NT2/D1 (cell line): ENCODE measurements around the gene KCNG2.

Experiments used
- DNase-seq: peaks from one replicate; pipeline ENCODE4 v3.0.0-alpha.2; 2011; ENCODE audit warnings: low read depth, low spot score
- H3K27me3 ChIP-seq: 2 replicates; pipeline ENCODE4 v1.6.0; 2011; ENCODE audit warnings: mild to moderate bottlenecking; ENCODE audit not compliant: insufficient read length, insufficient read depth
- H3K36me3 ChIP-seq: 2 replicates; pipeline ENCODE4 v1.6.1; 2011; ENCODE audit warnings: mild to moderate bottlenecking, low read length, mixed read lengths; ENCODE audit not compliant: insufficient read depth, insufficient read length
- H3K4me1 ChIP-seq: 2 replicates; pipeline ENCODE4 v1.5.1; 2011; ENCODE audit not compliant: insufficient read depth, insufficient read length
- H3K4me3 ChIP-seq: 2 replicates; pipeline ENCODE4 v1.5.1; 2011; ENCODE audit warnings: low read depth; ENCODE audit not compliant: insufficient read length
- H3K9ac ChIP-seq: 2 replicates; pipeline ENCODE4 v1.6.0; 2011; ENCODE audit warnings: low read depth; ENCODE audit not compliant: insufficient read length
- H3K9me3 ChIP-seq: 2 replicates; pipeline ENCODE4 v1.5.1; 2011; ENCODE audit warnings: mild to moderate bottlenecking, low read length; ENCODE audit not compliant: insufficient read depth
- SUZ12 ChIP-seq: IDR thresholded peaks from 2 replicates; pipeline ENCODE4 v1.6.1; 2011; ENCODE audit not compliant: insufficient read length, insufficient read depth; ENCODE audit errors: extremely low read depth
- YY1 ChIP-seq: IDR thresholded peaks from 2 replicates; pipeline ENCODE4 v1.6.1; 2011; ENCODE audit not compliant: insufficient read length, insufficient read depth
- ZNF274 ChIP-seq: IDR thresholded peaks from 2 replicates; pipeline ENCODE4 v1.6.1; 2011; ENCODE audit warnings: mild to moderate bottlenecking, low read depth, low read length

The KCNG2 gene

GRCh38 chr18:79867666-79868065 lies 69.9 kb downstream of the KCNG2 start:
- H3K27me3 ChIP-seq, result no peaks in the 10 kb centered on the region
- H3K36me3 ChIP-seq, result no peaks in the 10 kb centered on the region
- no peak overlapping the region for H3K9ac ChIP-seq
- DNase-seq, result no peak
- H3K4me3 ChIP-seq, result no peak overlapping the region
- TF ChIP-seq YY1 (no peak), ZNF274 (no peak), SUZ12 (no peak)
- H3K9me3 ChIP-seq, result no peaks in the 10 kb centered on the region
- H3K4me1 ChIP-seq, result no peaks in the 10 kb centered on the region

GRCh38 chr18:79868168-79868784 lies 70.5 kb downstream of the KCNG2 start:
- no peaks in the 10 kb centered on the region for H3K27me3 ChIP-seq
- no peak overlapping the region for H3K9ac ChIP-seq
- no peak for DNase-seq
- no peak for TF ChIP-seq ZNF274
- TF ChIP-seq YY1, result no peak
- TF ChIP-seq SUZ12, result no peak
- H3K36me3 ChIP-seq, result no peaks in the 10 kb centered on the region
- H3K4me3 ChIP-seq, result no peak overlapping the region
- no peaks in the 10 kb centered on the region for H3K9me3 ChIP-seq
- H3K4me1 ChIP-seq, result no peaks in the 10 kb centered on the region

- Histone ChIP-seq H3K36me3 (no peaks in the 10 kb centered on the region), H3K9me3 (no peaks in the 10 kb centered on the region), H3K4me3 (no peak overlapping the region), H3K27me3 (no peaks in the 10 kb centered on the region), H3K9ac (no peak overlapping the region), H3K4me1 (peaks cover 3% of the 10 kb centered on the region)
- no peak for DNase-seq
- TF ChIP-seq ZNF274 (no peak), SUZ12 (no peak), YY1 (no peak)
Observed at GRCh38 chr18:79868811-79869541, 71.2 kb downstream of the KCNG2 start.

GRCh38 chr18:79869591-79870300 lies 72.0 kb downstream of the KCNG2 start:
- no peaks in the 10 kb centered on the region for H3K27me3 ChIP-seq
- H3K4me1 ChIP-seq, result peaks cover 3% of the 10 kb centered on the region
- no peak overlapping the region for H3K4me3 ChIP-seq
- no peak overlapping the region for H3K9ac ChIP-seq
- no peaks in the 10 kb centered on the region for H3K36me3 ChIP-seq
- TF ChIP-seq ZNF274 (no peak), SUZ12 (no peak), YY1 (no peak)
- no peak for DNase-seq
- no peaks in the 10 kb centered on the region for H3K9me3 ChIP-seq

GRCh38 chr18:79870301-79871025 lies 72.7 kb downstream of the KCNG2 start:
- TF ChIP-seq ZNF274 (no peak), YY1 (no peak), SUZ12 (no peak)
- no peak overlapping the region for H3K4me3 ChIP-seq
- peaks cover 3% of the 10 kb centered on the region for H3K4me1 ChIP-seq
- no peaks in the 10 kb centered on the region for H3K9me3 ChIP-seq
- H3K27me3 ChIP-seq, result no peaks in the 10 kb centered on the region
- no peaks in the 10 kb centered on the region for H3K36me3 ChIP-seq
- no peak for DNase-seq
- H3K9ac ChIP-seq, result no peak overlapping the region

GRCh38 chr18:79871026-79871390 lies 73.3 kb downstream of the KCNG2 start:
- Histone ChIP-seq H3K36me3 (no peaks in the 10 kb centered on the region), H3K9me3 (no peaks in the 10 kb centered on the region), H3K9ac (no peak overlapping the region), H3K4me3 (no peak overlapping the region), H3K27me3 (no peaks in the 10 kb centered on the region), H3K4me1 (peaks cover 3% of the 10 kb centered on the region)
- TF ChIP-seq ZNF274 (no peak), SUZ12 (no peak), YY1 (no peak)
- DNase-seq, result no peak
